ENCODE data around the gene ZRSR2. TPM values are rescaled to one million over a fixed set of nuclear protein-coding genes. Genes with fewer than 3 reads are reported as not detected.

ZRSR2 gene
- total and polyA plus RNA-seq, 2 experiments from 2014 or later, result 10.6 to 15.5 TPM

DNA sequence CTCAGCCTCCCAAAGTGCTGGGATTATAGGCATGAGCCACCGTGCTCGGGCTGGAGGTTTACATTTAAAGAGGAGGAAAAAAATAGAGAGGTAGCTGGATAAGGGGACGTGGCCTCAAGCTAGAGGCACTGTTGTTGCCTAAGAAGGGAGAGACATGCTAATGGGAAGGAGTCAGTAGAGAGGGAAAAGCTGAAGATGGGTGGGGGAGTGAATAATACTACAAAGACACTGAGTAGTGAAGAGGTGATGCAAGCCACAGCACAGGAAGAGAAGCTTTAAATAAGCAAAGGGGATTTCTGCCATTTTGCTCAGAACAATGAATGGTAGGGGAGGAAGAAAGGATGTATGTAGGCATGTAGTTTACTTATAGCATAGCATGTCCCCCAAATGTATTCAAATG, 75.9 kb downstream of the ZRSR2 start:
- Histone ChIP-seq H3K36me3 (no peaks in the 10 kb centered on the region), H3K9me3 (ENCODE audit: low read depth) (no peaks in the 10 kb centered on the region), H3K27me3 (no peaks in the 10 kb centered on the region), H3K27ac (no peak overlapping the region), H3K4me1 (ENCODE audit: low read depth) (no peaks in the 10 kb centered on the region), H3K4me3 (no peak overlapping the region)
- TF ChIP-seq CTCF (IDR thresholded peaks at IDR 0.05; ENCODE audit: low read depth, low read length), result no peak
- no peak for DNase-seq (ENCODE audit: low read depth in 1 of 2, low spot score in 1 of 2)

DNA sequence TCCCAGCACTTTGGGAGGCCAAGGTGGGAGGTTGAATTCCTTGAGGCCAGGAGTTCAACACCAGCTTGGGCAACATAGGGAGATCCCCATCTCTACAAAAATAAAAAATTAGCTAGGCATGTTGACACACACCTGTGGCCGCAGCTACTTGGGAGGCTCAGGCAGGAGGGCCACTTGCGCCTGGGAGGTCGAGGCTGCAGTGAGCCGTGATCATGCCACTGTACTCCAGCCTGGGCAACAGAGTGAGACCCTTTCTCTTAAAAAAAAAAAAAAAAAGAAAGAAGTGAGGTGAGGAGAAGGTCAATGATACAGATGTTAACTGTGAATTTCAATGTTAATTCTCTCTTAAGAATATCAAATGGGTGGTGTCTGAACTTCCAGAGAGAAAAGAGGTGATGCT, 79.4 kb downstream of the ZRSR2 start:
- no peak for TF ChIP-seq CTCF (IDR thresholded peaks at IDR 0.05; ENCODE audit: low read depth, low read length)
- no peak for DNase-seq (ENCODE audit: low read depth in 1 of 2, low spot score in 1 of 2)
- Histone ChIP-seq H3K27me3 (no peaks in the 10 kb centered on the region), H3K9me3 (ENCODE audit: low read depth) (no peaks in the 10 kb centered on the region), H3K4me3 (no peak overlapping the region), H3K27ac (no peak overlapping the region), H3K4me1 (ENCODE audit: low read depth) (no peaks in the 10 kb centered on the region), H3K36me3 (no peaks in the 10 kb centered on the region)

GRCh38 chrX:15870310-15870709, 80.0 kb downstream of the ZRSR2 start:
- Histone ChIP-seq H3K27ac (no peak overlapping the region), H3K4me1 (ENCODE audit: low read depth) (no peaks in the 10 kb centered on the region), H3K36me3 (no peaks in the 10 kb centered on the region), H3K4me3 (no peak overlapping the region), H3K27me3 (no peaks in the 10 kb centered on the region), H3K9me3 (ENCODE audit: low read depth) (no peaks in the 10 kb centered on the region)
- no peak for DNase-seq (ENCODE audit: low read depth in 1 of 2, low spot score in 1 of 2)
- TF ChIP-seq CTCF (IDR thresholded peaks at IDR 0.05; ENCODE audit: low read depth, low read length), result no peak

Other genes starting within 250 kb of the ZRSR2 start
- gene ACE2, start 189.5 kb upstream of the ZRSR2 start, total RNA-seq, result 0.74 and 1.4 TPM in 2 replicates
- 0.45 and 1.6 TPM in 2 replicates for gene ACE2, start 189.5 kb upstream of the ZRSR2 start, polyA plus RNA-seq
- gene CLTRN, start 125.7 kb upstream of the ZRSR2 start, total RNA-seq, result 0.32 and 1.0 TPM in 2 replicates
- 0.96 and 3.7 TPM in 2 replicates for gene CLTRN, start 125.7 kb upstream of the ZRSR2 start, polyA plus RNA-seq
- 5.6 and 9.9 TPM in 2 replicates for gene CA5B, start 52.2 kb upstream of the ZRSR2 start, total RNA-seq
- gene CA5B, start 52.2 kb upstream of the ZRSR2 start, polyA plus RNA-seq, result 7.1 and 10.4 TPM in 2 replicates
- 177 and 272 TPM in 2 replicates for gene AP1S2, start 64.3 kb downstream of the ZRSR2 start, total RNA-seq
- 132 and 139 TPM in 2 replicates for gene AP1S2, start 64.3 kb downstream of the ZRSR2 start, polyA plus RNA-seq

All from cardiac muscle cell (in vitro differentiated cells and primary cell).